ENCODE data around the gene FBN3. TPM values are rescaled to one million over a fixed set of nuclear protein-coding genes. Genes with fewer than 3 reads are reported as not detected.

Gene FBN3
- 6.6 and 15.1 TPM in 2 replicates for total RNA-seq
- 5.6 and 6.2 TPM in 2 replicates for polyA plus RNA-seq

- no peaks in the 10 kb centered on the region for H3K4me1 ChIP-seq (ENCODE audit: low read depth)
- DNase-seq (ENCODE audit: low read depth in 1 of 2, low spot score in 1 of 2), result peak in 1 of 2 donors; percentile 50
- no peaks in the 10 kb centered on the region for H3K27me3 ChIP-seq
- no peaks in the 10 kb centered on the region for H3K9me3 ChIP-seq (ENCODE audit: low read depth)
- H3K27ac ChIP-seq, result no peak within 1 kb of the TSS
- TF ChIP-seq CTCF (IDR thresholded peaks at IDR 0.05; ENCODE audit: low read depth, low read length), result no peak
- peak within 1 kb of the TSS; percentile 55 for H3K4me3 ChIP-seq
- H3K36me3 ChIP-seq, result no peaks in the 10 kb centered on the region
Measured at GRCh38 chr19:8149261-8150094, at the start of gene FBN3. TSS of gene FBN3 (minus strand) at chr19:8149592. CDS start at chr19:8147480, 2,112 bp downstream.

GRCh38 chr19:8196271-8196927, 47.0 kb upstream of the FBN3 start:
- Histone ChIP-seq H3K36me3 (no peaks in the 10 kb centered on the region), H3K4me1 (ENCODE audit: low read depth) (no peaks in the 10 kb centered on the region), H3K27ac (no peak overlapping the region), H3K27me3 (no peaks in the 10 kb centered on the region), H3K4me3 (no peak overlapping the region), H3K9me3 (ENCODE audit: low read depth) (no peaks in the 10 kb centered on the region)
- no peak for DNase-seq (ENCODE audit: low read depth in 1 of 2, low spot score in 1 of 2)
- no peak for TF ChIP-seq CTCF (IDR thresholded peaks at IDR 0.05; ENCODE audit: low read depth, low read length)

GRCh38 chr19:8194528-8195267, 45.3 kb upstream of the FBN3 start:
- Histone ChIP-seq H3K27ac (no peak overlapping the region), H3K27me3 (no peaks in the 10 kb centered on the region), H3K36me3 (no peaks in the 10 kb centered on the region), H3K4me3 (no peak overlapping the region), H3K4me1 (ENCODE audit: low read depth) (no peaks in the 10 kb centered on the region), H3K9me3 (ENCODE audit: low read depth) (no peaks in the 10 kb centered on the region)
- no peak for TF ChIP-seq CTCF (IDR thresholded peaks at IDR 0.05; ENCODE audit: low read depth, low read length)
- DNase-seq (ENCODE audit: low read depth in 1 of 2, low spot score in 1 of 2), result peak in 1 of 2 donors; percentile 33

GRCh38 chr19:8192221-8192820, 42.9 kb upstream of the FBN3 start:
- Histone ChIP-seq H3K27me3 (no peaks in the 10 kb centered on the region), H3K9me3 (ENCODE audit: low read depth) (no peaks in the 10 kb centered on the region), H3K36me3 (no peaks in the 10 kb centered on the region), H3K4me1 (ENCODE audit: low read depth) (no peaks in the 10 kb centered on the region), H3K27ac (no peak overlapping the region), H3K4me3 (no peak overlapping the region)
- no peak for TF ChIP-seq CTCF (IDR thresholded peaks at IDR 0.05; ENCODE audit: low read depth, low read length)
- no peak for DNase-seq (ENCODE audit: low read depth in 1 of 2, low spot score in 1 of 2)

GRCh38 chr19:8185343-8186068, 36.1 kb upstream of the FBN3 start:
- Histone ChIP-seq H3K4me1 (ENCODE audit: low read depth) (no peaks in the 10 kb centered on the region), H3K36me3 (no peaks in the 10 kb centered on the region), H3K27me3 (no peaks in the 10 kb centered on the region), H3K9me3 (ENCODE audit: low read depth) (no peaks in the 10 kb centered on the region), H3K27ac (no peak overlapping the region), H3K4me3 (no peak overlapping the region)
- no peak for DNase-seq (ENCODE audit: low read depth in 1 of 2, low spot score in 1 of 2)
- no peak for TF ChIP-seq CTCF (IDR thresholded peaks at IDR 0.05; ENCODE audit: low read depth, low read length)

All from cardiac muscle cell (in vitro differentiated cells and primary cell).